Astrocyte of the cerebellum (primary cell): ENCODE measurements around the gene GSS.

Experiments
- DNase-seq: peaks from one replicate; pipeline ENCODE4 v3.0.0-alpha.2; 2011; ENCODE audit warnings: low read depth
- H3K4me3 ChIP-seq: 2 replicates; pipeline ENCODE4 v1.5.1; 2011; ENCODE audit warnings: mild to moderate bottlenecking, low read depth, low read length, moderate library complexity
- in situ Hi-C: cut with HindIII; loops from 2 replicates; pipeline ENCODE4 v1.10.0; 2017; ENCODE audit warnings: low sequenced_read_pairs
- TF ChIP-seq, protein P1 (sequence below): IDR thresholded peaks from 2 replicates; pipeline ENCODE4 v1.5.1; 2012; ENCODE audit warnings: low read length, low read depth, moderate library complexity, mild to moderate bottlenecking; ENCODE audit errors: missing control alignments

The GSS gene

DNA sequence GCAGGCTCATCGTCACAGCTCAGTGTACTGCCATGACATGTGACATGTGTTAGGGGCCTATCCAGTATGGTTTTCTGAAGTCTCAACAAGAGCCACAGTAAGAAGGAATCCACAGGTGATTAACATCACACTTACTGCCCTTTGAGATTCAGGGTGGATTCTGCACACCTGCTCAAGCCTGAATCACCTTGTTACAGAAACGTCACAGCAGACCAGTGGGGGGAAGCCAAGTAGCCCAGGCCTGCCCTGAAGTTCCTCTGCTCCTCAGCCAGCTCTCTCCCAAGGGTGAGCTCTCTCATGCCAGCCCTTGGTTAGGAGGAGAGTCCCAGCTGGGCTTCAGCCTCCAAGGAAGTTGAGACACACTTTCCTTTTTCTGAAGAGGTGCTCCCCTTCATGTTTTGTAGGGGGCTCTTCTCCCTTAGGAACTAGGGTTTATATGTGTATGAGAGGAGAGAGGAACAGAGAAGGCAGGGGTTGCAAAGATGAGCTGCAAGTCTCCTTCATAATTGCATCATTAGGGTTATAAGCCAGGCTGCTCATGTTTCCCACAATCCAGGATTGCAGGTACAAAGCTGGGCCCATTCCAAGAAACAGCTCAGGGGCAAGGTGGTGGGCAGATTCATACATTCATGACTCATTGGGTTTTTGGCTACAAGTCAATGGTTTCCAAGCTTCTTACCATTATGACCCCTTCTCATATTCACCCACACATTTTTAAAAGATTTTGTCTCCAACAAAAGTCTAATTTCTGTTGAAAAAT lies 11.6 kb downstream of the GSS start:
- in situ Hi-C loops: no loop called here
- DNase-seq: no peak

DNA sequence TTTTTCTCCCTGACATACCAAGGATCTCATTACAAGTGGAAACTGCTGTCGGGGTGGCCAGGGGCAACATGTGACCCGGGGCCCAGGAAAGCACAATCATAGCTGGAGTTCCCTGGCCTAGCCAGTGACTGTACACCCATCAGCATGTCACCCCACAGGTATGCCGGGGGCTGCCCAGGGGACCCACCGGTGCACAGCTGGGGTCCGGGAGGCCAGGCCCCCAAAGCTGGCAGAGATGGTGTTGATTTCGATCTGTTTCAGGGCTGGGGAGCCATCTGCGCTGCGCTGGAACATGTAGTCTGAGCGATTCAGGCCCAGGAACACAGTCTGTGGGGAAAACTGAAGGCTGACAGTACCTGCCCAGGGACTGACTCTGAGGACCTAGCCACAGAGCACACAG lies 13.3 kb downstream of the GSS start:
- no peak overlapping the region for H3K4me3 ChIP-seq
- DNase-seq: no peak
- in situ Hi-C loops: no loop called here
- TF ChIP-seq, protein P1, sequence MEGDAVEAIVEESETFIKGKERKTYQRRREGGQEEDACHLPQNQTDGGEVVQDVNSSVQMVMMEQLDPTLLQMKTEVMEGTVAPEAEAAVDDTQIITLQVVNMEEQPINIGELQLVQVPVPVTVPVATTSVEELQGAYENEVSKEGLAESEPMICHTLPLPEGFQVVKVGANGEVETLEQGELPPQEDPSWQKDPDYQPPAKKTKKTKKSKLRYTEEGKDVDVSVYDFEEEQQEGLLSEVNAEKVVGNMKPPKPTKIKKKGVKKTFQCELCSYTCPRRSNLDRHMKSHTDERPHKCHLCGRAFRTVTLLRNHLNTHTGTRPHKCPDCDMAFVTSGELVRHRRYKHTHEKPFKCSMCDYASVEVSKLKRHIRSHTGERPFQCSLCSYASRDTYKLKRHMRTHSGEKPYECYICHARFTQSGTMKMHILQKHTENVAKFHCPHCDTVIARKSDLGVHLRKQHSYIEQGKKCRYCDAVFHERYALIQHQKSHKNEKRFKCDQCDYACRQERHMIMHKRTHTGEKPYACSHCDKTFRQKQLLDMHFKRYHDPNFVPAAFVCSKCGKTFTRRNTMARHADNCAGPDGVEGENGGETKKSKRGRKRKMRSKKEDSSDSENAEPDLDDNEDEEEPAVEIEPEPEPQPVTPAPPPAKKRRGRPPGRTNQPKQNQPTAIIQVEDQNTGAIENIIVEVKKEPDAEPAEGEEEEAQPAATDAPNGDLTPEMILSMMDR: no peak

More for the DNA sequence above, 11.6 kb downstream of the GSS start:
- H3K4me3 ChIP-seq: no peak overlapping the region
- TF ChIP-seq, protein P1: no peak

DNA sequence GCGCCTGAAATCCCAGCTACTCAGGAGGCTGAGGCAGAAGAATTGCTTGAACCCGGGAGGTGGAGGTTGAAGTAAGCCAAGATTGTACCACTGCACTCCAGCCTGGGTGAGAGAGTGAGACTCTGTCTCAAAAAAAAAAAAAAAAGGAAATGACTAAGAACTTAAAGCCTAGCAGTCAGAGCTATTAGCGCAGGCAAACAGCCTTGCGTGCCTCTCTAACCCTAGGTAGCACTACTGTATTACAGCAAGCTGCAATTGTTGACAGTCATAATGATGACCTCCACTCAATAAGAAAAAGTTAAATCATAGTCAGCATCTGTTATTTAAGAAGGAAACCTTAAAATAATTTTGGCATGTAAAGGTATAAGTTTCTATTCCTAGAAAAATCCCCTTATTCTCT lies 14.4 kb downstream of the GSS start:
- in situ Hi-C loops: no loop called here
- no peak for DNase-seq
- TF ChIP-seq, protein P1: no peak

DNA sequence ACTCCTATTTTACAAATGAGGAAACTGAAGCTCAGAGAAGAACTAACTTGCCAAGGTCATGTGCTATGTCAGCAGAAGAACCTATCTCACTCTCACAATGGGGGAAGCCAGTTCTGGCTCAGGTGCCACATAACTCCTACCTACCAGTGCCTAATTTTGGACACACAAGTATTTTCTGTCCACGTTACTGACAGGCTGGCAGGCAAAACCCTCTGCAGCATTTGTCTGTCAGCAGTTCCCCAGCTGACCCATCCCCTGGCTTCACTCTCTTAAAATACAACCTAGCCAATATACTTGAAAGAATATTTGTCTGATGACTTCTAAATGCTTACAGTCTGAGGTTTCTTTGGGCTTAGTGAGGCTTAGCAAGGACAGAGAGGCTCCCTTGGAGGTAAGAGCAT lies 15.5 kb downstream of the GSS start:
- no peak for DNase-seq
- H3K4me3 ChIP-seq: no peak overlapping the region
- TF ChIP-seq, protein P1: no peak
- in situ Hi-C loops: no loop called here

More for the DNA sequence above, 14.4 kb downstream of the GSS start:
- H3K4me3 ChIP-seq: no peak overlapping the region

DNA sequence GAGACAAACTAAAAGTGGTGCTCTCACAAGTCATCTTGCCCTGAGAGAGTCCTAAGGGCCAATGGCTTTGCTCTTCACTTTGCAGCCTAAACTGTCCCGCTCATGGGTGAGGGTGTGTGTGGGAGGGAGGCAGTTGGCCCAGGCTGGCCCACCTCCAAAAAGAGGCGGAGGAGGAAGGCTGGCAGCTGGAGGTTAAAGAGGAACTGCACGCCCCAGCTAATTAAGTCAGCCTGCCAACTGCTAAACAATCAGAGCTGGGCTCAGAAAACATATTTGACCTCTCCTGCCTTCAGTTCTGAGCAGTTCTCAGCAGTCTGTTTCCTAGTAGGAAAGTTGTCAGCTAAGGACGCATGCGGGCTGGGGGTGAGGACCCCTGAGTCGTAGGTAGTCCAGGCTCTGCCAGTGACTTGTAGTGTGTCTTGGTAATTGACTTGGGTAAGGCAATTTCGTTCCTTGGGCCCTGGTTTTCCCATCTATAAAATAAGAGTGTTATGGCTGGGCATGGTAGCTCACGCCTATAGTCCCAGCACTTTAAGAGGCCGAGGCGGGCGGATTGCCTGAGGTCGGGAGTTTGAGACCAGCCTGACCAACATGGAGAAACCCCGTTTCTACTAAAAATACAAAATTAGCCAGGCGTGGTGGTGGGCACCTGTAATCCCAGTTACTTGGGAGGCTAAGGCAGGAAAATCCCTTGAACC lies 17.0 kb downstream of the GSS start:
- in situ Hi-C loops: no loop called here
- TF ChIP-seq, protein P1: no peak
- no peak overlapping the region for H3K4me3 ChIP-seq
- DNase-seq: no peak

DNA sequence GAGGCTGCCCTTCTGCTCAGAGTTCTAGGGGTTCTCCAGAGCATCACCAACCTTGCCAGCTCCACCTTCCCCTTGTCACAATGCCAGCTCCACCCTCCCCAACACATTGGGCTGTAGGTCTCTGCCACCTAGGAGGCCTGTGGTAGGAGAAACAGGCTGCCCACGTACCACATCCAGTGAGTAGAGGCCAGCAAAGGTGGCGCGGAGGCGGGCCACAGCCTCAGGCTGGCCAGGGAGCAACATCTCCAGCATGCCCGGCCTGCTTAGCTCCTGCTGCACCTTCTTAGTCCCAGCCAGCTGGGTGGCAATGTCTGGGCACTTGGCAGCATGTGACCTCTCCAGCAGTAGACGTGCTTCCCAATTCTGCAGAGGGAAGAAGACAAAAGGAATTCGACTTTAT lies 23.8 kb downstream of the GSS start:
- DNase-seq: no peak
- no peak overlapping the region for H3K4me3 ChIP-seq
- in situ Hi-C loops: no loop called here
- TF ChIP-seq, protein P1: no peak
